ENCODE measurements around the gene RAET1L. TPM values are rescaled to one million over a fixed set of nuclear protein-coding genes. Genes with fewer than 3 reads are reported as not detected.
"Not testable (repeated sequence)": the region's sequence is repeated elsewhere in the genome, so short reads cannot be mapped to it uniquely, and the experiment has no call there.

RAET1L gene
- total RNA-seq, 2 experiments from 2014 or later: not detected

- Mint-ChIP-seq H3K27ac (no peak overlapping the region), H3K4me3 (no peak overlapping the region), H3K27me3 (ENCODE audit: low read depth) (peaks cover 61% of the 10 kb centered on the region), H3K9me3 (ENCODE audit: insufficient read depth) (no peaks in the 10 kb centered on the region), H3K36me3 (ENCODE audit: low read depth) (no peaks in the 10 kb centered on the region), H3K4me1 (ENCODE audit: low read depth) (peaks cover 21% of the 10 kb centered on the region)
- peak; percentile 13 for DNase-seq
- ChIA-PET CTCF (no interaction called here), POLR2A (no interaction called here)
- no peak for ATAC-seq
Measured at GRCh38 chr6:149995971-149996370, 29.4 kb downstream of the RAET1L start.

GRCh38 chr6:149995235-149995750 lies 30.0 kb downstream of the RAET1L start:
- no peaks in the 10 kb centered on the region for H3K9me3 Mint-ChIP-seq (ENCODE audit: insufficient read depth)

GRCh38 chr6:149991838-149992237 lies 33.5 kb downstream of the RAET1L start:
- H3K27ac Mint-ChIP-seq: no peak overlapping the region
- H3K9me3 Mint-ChIP-seq (ENCODE audit: insufficient read depth): peaks cover 8% of the 10 kb centered on the region
- H3K36me3 Mint-ChIP-seq (ENCODE audit: low read depth): peaks cover 11% of the 10 kb centered on the region
- H3K4me3 Mint-ChIP-seq: peak overlapping the region; percentile 61
- ATAC-seq: no peak
- no peak for DNase-seq
- H3K27me3 Mint-ChIP-seq (ENCODE audit: low read depth): peaks cover 74% of the 10 kb centered on the region
- ChIA-PET POLR2A (no interaction called here), CTCF (no interaction called here)
- peaks cover 32% of the 10 kb centered on the region for H3K4me1 Mint-ChIP-seq (ENCODE audit: low read depth)

More at GRCh38 chr6:149995235-149995750, 30.0 kb downstream of the RAET1L start:
- Mint-ChIP-seq H3K4me3 (no peak overlapping the region), H3K36me3 (ENCODE audit: low read depth) (no peaks in the 10 kb centered on the region), H3K27me3 (ENCODE audit: low read depth) (peaks cover 64% of the 10 kb centered on the region), H3K4me1 (ENCODE audit: low read depth) (peaks cover 19% of the 10 kb centered on the region), H3K27ac (no peak overlapping the region)
- ATAC-seq (no peak), DNase-seq (no peak)
- POLR2A ChIA-PET: no interaction called here
- CTCF ChIA-PET: no interaction called here

- CTCF ChIA-PET: interaction anchor here (0.9 kb wide), 1 partner anchor 15 kb away, joined by 3 read pairs; no protein-coding TSS in a partner anchor
- POLR2A ChIA-PET; H3K9me3 Mint-ChIP-seq (ENCODE audit: insufficient read depth): not testable (repeated sequence)
- DNase-seq (peak; percentile 35), ATAC-seq (peak; percentile 81)
- Mint-ChIP-seq H3K36me3 (ENCODE audit: low read depth) (peaks cover 11% of the 10 kb centered on the region), H3K27ac (peak overlapping the region; percentile 27), H3K4me3 (peak overlapping the region; percentile 61), H3K4me1 (ENCODE audit: low read depth) (peaks cover 32% of the 10 kb centered on the region), H3K27me3 (ENCODE audit: low read depth) (peaks cover 75% of the 10 kb centered on the region)
Measured at GRCh38 chr6:149991472-149991795, 33.9 kb downstream of the RAET1L start.

DNA sequence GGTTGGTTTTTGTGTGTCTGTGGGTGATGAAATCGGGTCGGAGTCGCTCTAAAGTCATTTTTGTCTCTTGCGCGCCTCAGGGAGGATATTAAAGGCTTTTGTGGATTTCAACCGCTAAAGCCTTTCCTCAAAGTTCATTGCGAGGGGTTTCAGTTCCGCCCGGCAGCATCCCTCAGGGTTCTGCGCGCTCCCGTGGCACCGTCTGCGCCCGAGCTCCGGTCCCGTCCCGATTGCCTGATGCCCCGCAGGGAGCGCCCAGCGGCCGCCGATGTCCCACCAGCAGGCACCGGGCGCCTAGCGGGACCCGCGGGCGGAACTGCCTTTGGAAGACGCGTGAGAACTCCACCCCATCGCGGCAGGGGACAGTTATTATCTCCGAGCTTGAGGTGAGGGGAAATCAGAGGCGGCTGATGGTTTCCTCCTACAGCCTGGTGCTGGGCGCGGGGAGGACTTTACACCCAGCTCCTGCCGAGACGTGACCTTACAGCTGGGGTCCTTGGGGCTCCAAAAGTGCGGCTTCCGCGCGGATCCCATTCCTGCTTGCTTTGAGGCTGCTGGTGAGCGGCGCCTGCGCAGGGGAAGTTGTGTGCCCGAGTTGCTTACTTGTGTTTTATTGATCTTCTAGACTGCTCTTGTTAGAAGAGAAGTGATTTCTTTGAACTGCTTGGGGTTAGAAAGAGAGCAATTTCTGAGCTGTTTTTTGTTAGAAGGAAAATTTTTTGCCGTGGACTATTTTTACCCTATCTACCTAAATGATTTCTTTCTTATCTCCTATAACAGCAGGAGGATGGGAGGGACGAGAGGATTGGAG lies 34.5 kb downstream of the RAET1L start:
- ChIA-PET POLR2A (no interaction called here), CTCF (interaction anchor here (0.9 kb wide), 1 partner anchor 16 kb away, joined by 3 read pairs; no protein-coding TSS in a partner anchor)
- peaks cover 8% of the 10 kb centered on the region for H3K9me3 Mint-ChIP-seq (ENCODE audit: insufficient read depth)
- DNase-seq (peak; percentile 49), ATAC-seq (peak; percentile 67)
- H3K27me3 Mint-ChIP-seq (ENCODE audit: low read depth): peaks cover 76% of the 10 kb centered on the region
- H3K4me3 Mint-ChIP-seq: peak overlapping the region; percentile 61
- peaks cover 32% of the 10 kb centered on the region for H3K4me1 Mint-ChIP-seq (ENCODE audit: low read depth)
- peak overlapping the region; percentile 27 for H3K27ac Mint-ChIP-seq
- H3K36me3 Mint-ChIP-seq (ENCODE audit: low read depth): peaks cover 11% of the 10 kb centered on the region

DNA sequence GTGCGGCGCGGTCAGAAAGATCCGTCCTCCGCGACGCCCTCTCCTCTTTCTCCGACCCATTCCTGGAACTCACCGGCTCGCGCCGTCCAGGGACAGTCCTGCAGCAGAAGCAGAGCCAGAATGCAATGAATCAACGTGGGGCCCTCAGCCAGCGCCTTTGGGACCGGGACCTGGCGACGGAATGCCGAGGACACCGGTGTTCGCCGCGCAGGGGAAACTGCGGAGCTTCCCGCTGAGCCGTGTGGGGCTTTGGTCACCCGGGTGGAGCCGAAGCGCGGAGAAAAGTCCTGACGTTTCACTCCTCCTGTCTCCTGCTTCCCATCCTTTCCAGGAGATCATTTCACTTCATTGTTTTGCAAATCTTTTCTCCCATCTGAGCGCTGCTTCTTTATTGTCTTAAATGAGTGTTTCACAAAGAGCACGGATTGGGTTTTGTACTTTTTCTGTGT lies 35.1 kb downstream of the RAET1L start:
- Mint-ChIP-seq H3K9me3 (ENCODE audit: insufficient read depth) (peaks cover 8% of the 10 kb centered on the region), H3K4me1 (ENCODE audit: low read depth) (peaks cover 32% of the 10 kb centered on the region), H3K27me3 (ENCODE audit: low read depth) (peaks cover 82% of the 10 kb centered on the region), H3K4me3 (peak overlapping the region; percentile 61), H3K36me3 (ENCODE audit: low read depth) (peaks cover 11% of the 10 kb centered on the region), H3K27ac (no peak overlapping the region)
- POLR2A ChIA-PET: interaction anchor here (1.5 kb wide), 1 partner anchor 15 kb away, joined by 3 read pairs; no protein-coding TSS in a partner anchor
- DNase-seq (no peak), ATAC-seq (peak; percentile 18)
- CTCF ChIA-PET: interaction anchor here (0.9 to 1.3 kb wide), 2 partner anchors 16 to 17 kb away, joined by 3 to 4 read pairs; no protein-coding TSS in a partner anchor

GRCh38 chr6:149988550-149989346 lies 36.6 kb downstream of the RAET1L start:
- Mint-ChIP-seq H3K9me3 (ENCODE audit: insufficient read depth) (peaks cover 8% of the 10 kb centered on the region), H3K4me3 (no peak overlapping the region), H3K27me3 (ENCODE audit: low read depth) (peaks cover 83% of the 10 kb centered on the region), H3K27ac (no peak overlapping the region), H3K4me1 (ENCODE audit: low read depth) (peaks cover 32% of the 10 kb centered on the region), H3K36me3 (ENCODE audit: low read depth) (peaks cover 11% of the 10 kb centered on the region)
- DNase-seq: peak; percentile 18
- ChIA-PET POLR2A (interaction anchor here (1.5 kb wide), 1 partner anchor 16 kb away, joined by 3 read pairs; no protein-coding TSS in a partner anchor), CTCF (interaction anchor here (1.3 kb wide), 1 partner anchor 19 kb away, joined by 4 read pairs; no protein-coding TSS in a partner anchor)
- ATAC-seq: no peak

DNA sequence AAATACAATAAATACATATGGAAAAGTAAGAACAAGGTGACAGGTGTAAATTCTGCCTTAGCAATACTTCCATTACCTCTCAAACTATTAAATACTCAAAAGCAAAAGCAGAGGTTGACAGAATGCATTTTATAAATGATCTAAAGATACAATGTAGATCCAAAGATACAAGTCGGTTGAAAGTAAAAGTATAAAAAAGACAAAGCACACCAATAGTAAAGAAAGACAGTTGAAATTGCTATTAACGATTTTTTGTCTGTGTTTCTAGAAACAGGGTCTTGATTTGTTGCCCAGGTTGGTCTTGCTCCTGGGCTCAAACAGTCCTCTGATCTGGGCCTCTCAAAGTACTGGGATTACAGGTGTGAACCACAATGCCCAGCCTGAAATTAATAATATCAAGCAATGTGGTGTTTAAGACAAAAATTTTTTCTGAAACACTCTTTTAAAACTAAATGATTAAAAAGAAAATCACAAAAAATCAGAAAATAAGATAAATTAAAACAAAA lies 37.7 kb downstream of the RAET1L start:
- Mint-ChIP-seq H3K27ac (no peak overlapping the region), H3K36me3 (ENCODE audit: low read depth) (peaks cover 11% of the 10 kb centered on the region), H3K27me3 (ENCODE audit: low read depth) (peaks cover 79% of the 10 kb centered on the region), H3K9me3 (ENCODE audit: insufficient read depth) (peaks cover 8% of the 10 kb centered on the region), H3K4me3 (no peak overlapping the region), H3K4me1 (ENCODE audit: low read depth) (peaks cover 32% of the 10 kb centered on the region)
- DNase-seq: no peak
- ATAC-seq: no peak
- ChIA-PET POLR2A (no interaction called here), CTCF (no interaction called here)

- ChIA-PET CTCF (no interaction called here), POLR2A (no interaction called here)
- peaks cover 8% of the 10 kb centered on the region for H3K9me3 Mint-ChIP-seq (ENCODE audit: insufficient read depth)
- H3K4me3 Mint-ChIP-seq: no peak overlapping the region
- peaks cover 80% of the 10 kb centered on the region for H3K27me3 Mint-ChIP-seq (ENCODE audit: low read depth)
- H3K36me3 Mint-ChIP-seq (ENCODE audit: low read depth): peaks cover 11% of the 10 kb centered on the region
- H3K27ac Mint-ChIP-seq: no peak overlapping the region
- DNase-seq: no peak
- ATAC-seq: no peak
- H3K4me1 Mint-ChIP-seq (ENCODE audit: low read depth): peaks cover 18% of the 10 kb centered on the region
Measured at GRCh38 chr6:149985481-149985937, 39.8 kb downstream of the RAET1L start.

DNA sequence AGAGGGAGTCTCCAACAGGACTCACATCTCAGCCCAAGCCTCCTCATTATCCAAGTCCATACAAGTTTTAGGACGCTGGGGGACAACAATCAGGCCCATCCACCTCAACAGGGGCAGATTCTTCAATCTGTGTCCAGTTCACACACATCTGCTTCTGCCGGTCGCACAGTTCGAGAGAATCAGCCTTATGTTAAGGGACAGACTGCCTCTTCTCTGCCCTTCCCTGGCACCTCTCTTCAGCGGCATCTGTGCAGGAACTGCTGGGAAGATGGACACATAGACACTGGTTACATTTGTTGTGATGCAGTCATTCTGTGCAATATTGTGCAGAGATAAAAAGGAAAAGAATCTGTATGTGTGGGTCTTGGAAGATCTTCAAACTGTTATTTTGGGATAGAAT lies 40.6 kb downstream of the RAET1L start:
- Mint-ChIP-seq H3K9me3 (ENCODE audit: insufficient read depth) (peaks cover 8% of the 10 kb centered on the region), H3K36me3 (ENCODE audit: low read depth) (peaks cover 11% of the 10 kb centered on the region), H3K27ac (no peak overlapping the region), H3K4me3 (no peak overlapping the region), H3K27me3 (ENCODE audit: low read depth) (peaks cover 74% of the 10 kb centered on the region), H3K4me1 (ENCODE audit: low read depth) (peaks cover 11% of the 10 kb centered on the region)
- ATAC-seq (no peak), DNase-seq (no peak)
- CTCF ChIA-PET: interaction anchor here (0.6 kb wide), 1 partner anchor 35 kb away, joined by 3 read pairs; no protein-coding TSS in a partner anchor
- POLR2A ChIA-PET: no interaction called here

GRCh38 chr6:149983145-149983544 lies 42.2 kb downstream of the RAET1L start:
- DNase-seq (no peak), ATAC-seq (no peak)
- H3K27ac Mint-ChIP-seq: no peak overlapping the region
- H3K27me3 Mint-ChIP-seq (ENCODE audit: low read depth): peaks cover 71% of the 10 kb centered on the region
- POLR2A ChIA-PET: no interaction called here
- H3K36me3 Mint-ChIP-seq (ENCODE audit: low read depth): peaks cover 2% of the 10 kb centered on the region
- CTCF ChIA-PET: no interaction called here
- peaks cover 1% of the 10 kb centered on the region for H3K4me1 Mint-ChIP-seq (ENCODE audit: low read depth)
- H3K4me3 Mint-ChIP-seq: no peak overlapping the region
- peaks cover 4% of the 10 kb centered on the region for H3K9me3 Mint-ChIP-seq (ENCODE audit: insufficient read depth)

All from activated CD8-positive, alpha-beta T cell treated with anti-CD3 and anti-CD28 coated beads, Interleukin-2, amount 10 ng/mL, durations not matched to agents 7 days and 5 days (primary cell).